ENCODE data around the gene ITPA.
"Not testable (repeated sequence)": the region's sequence is repeated elsewhere in the genome, so short reads cannot be mapped to it uniquely, and the experiment has no call there.

ITPA gene

GRCh38 chr20:3208786-3209256 is 477 bp upstream of the ITPA start:
- Histone ChIP-seq H3K27ac (peak overlapping the region; percentile 45), H3K4me3 (IDR thresholded peaks at IDR 0.05; ENCODE audit: insufficient read depth, low read depth, low read length) (no peak overlapping the region), H3K79me2 (ENCODE audit: insufficient read depth, low read depth) (peaks cover 21% of the 10 kb centered on the region; the same call in 1 of the 2 replicates)

DNA sequence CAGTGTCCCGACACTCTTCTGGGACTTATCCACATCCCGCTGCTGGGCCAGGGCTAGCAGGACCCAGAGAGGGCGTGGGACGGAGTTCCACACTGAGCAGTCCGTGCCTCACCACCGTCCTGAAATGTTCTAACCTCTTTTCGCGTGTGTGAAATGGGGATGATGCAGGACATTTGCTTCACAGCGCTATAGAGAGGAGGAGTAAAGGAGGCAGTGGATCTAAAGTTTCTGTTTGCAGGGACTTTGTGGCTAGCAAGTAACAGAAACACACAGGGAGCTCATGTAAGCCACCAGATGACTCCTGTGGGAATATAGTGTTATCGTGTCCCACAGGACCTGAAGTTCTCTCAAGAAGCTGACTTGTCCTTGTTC is 634 bp downstream of the ITPA start:
- Histone ChIP-seq H3K36me3 (ENCODE audit: insufficient read depth) (no peaks in the 10 kb centered on the region), H3K9ac (peak overlapping the region; percentile 80), H3K4me2 (peak overlapping the region; percentile 91), H3K27me3 (ENCODE audit: insufficient read depth, low read depth) (no peaks in the 10 kb centered on the region), H3K27ac (peak overlapping the region; percentile 45; the same call in 1 of the 2 replicates), H3K4me1 (ENCODE audit: low read depth, poor library complexity, severe bottlenecking) (no peaks in the 10 kb centered on the region), H4K20me1 (ENCODE audit: insufficient read depth) (no peaks in the 10 kb centered on the region), H3K79me2 (ENCODE audit: insufficient read depth, low read depth) (peaks cover 18% of the 10 kb centered on the region; the same call in 1 of the 2 replicates), H3K4me3 (IDR thresholded peaks at IDR 0.05; ENCODE audit: insufficient read depth, low read depth, low read length) (no peak overlapping the region), H2AFZ (ENCODE audit: low read depth) (peak overlapping the region; percentile 75)
- TF ChIP-seq CTCF (conservative IDR thresholded peaks at IDR 0.05; ENCODE audit: low read depth, low read length) = no peak

More at GRCh38 chr20:3208786-3209256, 477 bp upstream of the ITPA start:
- no peaks in the 10 kb centered on the region for H3K36me3 ChIP-seq (ENCODE audit: insufficient read depth)
- H3K27me3 ChIP-seq (ENCODE audit: insufficient read depth, low read depth) = no peaks in the 10 kb centered on the region
- peak overlapping the region; percentile 75 for H2AFZ ChIP-seq (ENCODE audit: low read depth)
- H4K20me1 ChIP-seq (ENCODE audit: insufficient read depth) = no peaks in the 10 kb centered on the region
- H3K4me1 ChIP-seq (ENCODE audit: low read depth, poor library complexity, severe bottlenecking) = peaks cover 3% of the 10 kb centered on the region
- TF ChIP-seq CTCF (conservative IDR thresholded peaks at IDR 0.05; ENCODE audit: low read depth, low read length) = no peak
- peak overlapping the region; percentile 82 for H3K4me2 ChIP-seq
- H3K9ac ChIP-seq = peak overlapping the region; percentile 80

DNA sequence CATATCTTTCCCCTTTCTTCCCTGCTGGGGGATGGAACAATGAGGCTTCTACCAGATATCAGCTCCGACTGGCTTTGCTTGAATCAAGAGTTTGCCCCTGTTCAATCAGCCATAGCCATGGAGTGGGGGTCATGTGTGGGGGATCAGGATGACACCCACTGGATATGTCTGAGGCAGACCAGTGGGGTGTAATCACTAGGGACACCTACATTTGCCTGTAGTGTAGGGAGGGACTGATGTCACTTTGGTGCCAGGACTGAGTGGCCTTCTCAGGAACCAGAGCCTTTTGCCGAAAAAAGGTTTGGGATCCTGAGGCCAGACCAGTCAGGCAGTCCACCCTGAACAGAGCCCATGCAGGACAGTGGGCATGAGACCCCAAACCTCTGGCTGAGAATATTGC is 1.0 kb downstream of the ITPA start:
- Histone ChIP-seq H3K79me2 (ENCODE audit: insufficient read depth, low read depth) (peaks cover 18% of the 10 kb centered on the region; the same call in 1 of the 2 replicates), H2AFZ (ENCODE audit: low read depth) (peak overlapping the region; percentile 75; the same call in 1 of the 2 replicates), H3K4me2 (peak overlapping the region; percentile 91), H4K20me1 (ENCODE audit: insufficient read depth) (no peaks in the 10 kb centered on the region), H3K9ac (peak overlapping the region; percentile 80; the same call in 1 of the 2 replicates), H3K36me3 (ENCODE audit: insufficient read depth) (no peaks in the 10 kb centered on the region), H3K27me3 (ENCODE audit: insufficient read depth, low read depth) (no peaks in the 10 kb centered on the region), H3K4me3 (IDR thresholded peaks at IDR 0.05; ENCODE audit: insufficient read depth, low read depth, low read length) (no peak overlapping the region), H3K4me1 (ENCODE audit: low read depth, poor library complexity, severe bottlenecking) (no peaks in the 10 kb centered on the region), H3K27ac (no peak overlapping the region)
- no peak for TF ChIP-seq CTCF (conservative IDR thresholded peaks at IDR 0.05; ENCODE audit: low read depth, low read length)

DNA sequence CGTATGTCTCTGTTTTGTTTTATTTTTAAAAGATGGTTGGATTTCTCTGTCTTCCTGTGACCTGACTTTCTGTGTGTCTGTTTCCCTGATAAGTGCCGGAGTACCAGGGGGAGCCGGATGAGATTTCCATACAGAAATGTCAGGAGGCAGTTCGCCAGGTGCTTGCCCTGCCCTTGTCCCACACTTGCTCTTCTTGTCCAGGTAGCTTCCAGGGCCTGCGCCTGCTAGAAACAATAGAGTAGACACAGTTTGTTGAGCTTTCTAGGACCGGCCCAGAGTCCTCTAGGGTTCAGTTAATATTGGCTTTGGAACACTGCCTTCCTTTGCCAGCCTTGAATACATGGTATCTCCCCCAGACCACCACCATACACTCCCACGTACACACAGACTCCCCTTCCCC is 3.9 kb downstream of the ITPA start:
- H3K4me1 ChIP-seq (ENCODE audit: low read depth, poor library complexity, severe bottlenecking) = no peaks in the 10 kb centered on the region
- peaks cover 18% of the 10 kb centered on the region; the same call in 1 of the 2 replicates for H3K79me2 ChIP-seq (ENCODE audit: insufficient read depth, low read depth)
- H3K36me3 ChIP-seq (ENCODE audit: insufficient read depth) = no peaks in the 10 kb centered on the region
- no peak overlapping the region for H3K4me3 ChIP-seq (IDR thresholded peaks at IDR 0.05; ENCODE audit: insufficient read depth, low read depth, low read length)
- H3K9ac ChIP-seq = no peak overlapping the region
- H3K4me2 ChIP-seq = no peak overlapping the region
- H2AFZ ChIP-seq (ENCODE audit: low read depth) = no peak overlapping the region
- H3K27ac ChIP-seq = no peak overlapping the region
- no peaks in the 10 kb centered on the region for H3K27me3 ChIP-seq (ENCODE audit: insufficient read depth, low read depth)
- TF ChIP-seq CTCF (conservative IDR thresholded peaks at IDR 0.05; ENCODE audit: low read depth, low read length) = no peak
- H4K20me1 ChIP-seq (ENCODE audit: insufficient read depth) = no peaks in the 10 kb centered on the region

DNA sequence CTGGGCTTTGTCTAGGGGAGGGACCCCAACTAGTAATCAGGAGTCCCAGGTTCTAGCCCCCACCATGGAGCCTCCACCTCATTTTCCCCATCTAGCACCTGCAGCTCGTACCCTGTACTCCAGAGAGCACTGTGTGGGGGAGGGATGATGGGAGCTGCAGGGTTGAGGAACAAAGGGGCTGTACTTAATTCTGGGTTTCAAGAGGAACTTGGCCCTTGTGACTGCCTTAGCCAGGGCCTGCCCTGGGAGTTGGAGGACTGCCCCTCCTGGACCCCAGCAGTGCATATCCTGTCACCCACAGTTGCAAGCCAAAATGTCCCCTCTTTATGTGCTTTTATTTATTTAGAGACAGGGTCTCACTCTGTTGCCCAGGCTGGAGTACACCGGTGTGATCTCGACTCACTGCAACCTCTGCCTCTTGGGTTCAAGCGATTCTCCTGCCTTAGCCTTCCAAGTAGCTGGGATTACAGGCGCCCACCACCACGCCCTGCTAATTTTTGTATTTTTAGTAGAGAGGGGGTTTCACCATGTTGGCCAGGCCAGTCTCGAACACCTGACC is 6.1 kb downstream of the ITPA start:
- not testable (repeated sequence) for H3K4me1 ChIP-seq (ENCODE audit: low read depth, poor library complexity, severe bottlenecking); H2AFZ ChIP-seq (ENCODE audit: low read depth); H3K79me2 ChIP-seq (ENCODE audit: insufficient read depth, low read depth); H4K20me1 ChIP-seq (ENCODE audit: insufficient read depth); H3K4me2 ChIP-seq; H3K27me3 ChIP-seq (ENCODE audit: insufficient read depth, low read depth); H3K36me3 ChIP-seq (ENCODE audit: insufficient read depth); H3K9ac ChIP-seq; H3K27ac ChIP-seq; H3K4me3 ChIP-seq (IDR thresholded peaks at IDR 0.05; ENCODE audit: insufficient read depth, low read depth, low read length)

Data from KMS-11 (cell line).